HG03045 (cell line): ENCODE results near the gene TEX47.

Experiments used
- ATAC-seq: cut with Tn5 transposase; IDR thresholded peaks from one replicate; pipeline ENCODE4 v1.9.1; 2021; ENCODE audit warnings: mild to moderate bottlenecking, moderate library complexity; ENCODE audit not compliant: unreplicated experiment

TEX47 gene

DNA sequence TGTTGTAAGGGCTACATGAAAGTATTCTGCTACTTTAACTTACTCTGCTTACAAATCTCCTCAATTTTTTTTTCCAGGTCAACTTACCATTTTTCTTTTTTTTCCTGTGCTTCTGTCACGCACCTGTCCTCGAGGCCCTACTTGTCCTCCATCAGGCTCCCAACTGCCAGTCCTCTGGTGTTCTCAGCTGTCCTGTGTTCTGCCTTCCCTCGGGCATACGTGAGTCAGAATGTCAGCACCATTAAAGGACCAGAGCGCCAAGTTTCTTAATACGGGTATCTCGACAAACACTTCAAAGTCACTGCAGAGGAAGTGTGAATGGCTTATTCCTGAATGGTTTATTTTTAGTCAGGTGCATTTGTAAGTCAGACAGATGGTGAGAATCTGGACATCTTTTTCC, at the start of gene TEX47:
Gene TEX47 (minus strand): TSS at position 185 of the 400 bp plus-strand sequence. CDS start 795 bp downstream, outside the sequence.
- ATAC-seq = no peak

DNA sequence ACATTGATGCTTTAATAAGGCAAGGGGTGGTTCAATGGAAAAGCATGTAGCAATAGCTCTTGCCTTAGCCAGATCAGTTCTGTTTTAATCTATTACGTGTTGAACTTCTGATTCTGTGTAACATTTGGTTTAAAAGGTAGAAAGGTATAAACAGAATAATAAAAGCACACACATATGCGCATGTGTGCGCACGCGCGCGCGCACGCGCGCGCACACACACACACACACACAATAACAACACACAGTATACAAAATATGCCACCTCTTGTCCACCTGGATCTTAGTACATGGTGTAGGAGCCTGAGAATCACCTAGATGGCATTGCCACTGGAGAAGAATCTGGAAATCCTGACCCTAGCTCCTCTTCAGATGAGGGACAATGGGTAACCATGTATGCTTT, 49.6 kb upstream of the TEX47 start:
- ATAC-seq = no peak

DNA sequence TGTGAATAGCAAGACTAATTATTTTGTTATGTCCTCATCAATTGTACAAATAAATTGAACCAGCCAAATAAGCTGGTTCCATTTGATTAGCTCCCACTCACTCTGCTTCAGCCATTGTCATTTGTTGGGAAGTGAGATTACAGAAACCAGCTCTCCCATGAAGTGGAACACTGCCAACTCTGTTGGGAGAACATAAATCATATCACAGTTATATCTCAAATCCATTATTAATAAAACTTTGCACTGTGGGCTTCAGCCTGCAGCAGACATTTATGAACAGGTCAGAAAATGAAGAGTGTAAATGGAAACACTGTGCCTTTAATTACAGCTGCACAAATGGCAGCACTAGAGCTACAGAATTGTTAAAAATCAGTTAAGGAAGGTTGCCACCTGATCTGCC, 46.7 kb upstream of the TEX47 start:
- no peak for ATAC-seq

DNA sequence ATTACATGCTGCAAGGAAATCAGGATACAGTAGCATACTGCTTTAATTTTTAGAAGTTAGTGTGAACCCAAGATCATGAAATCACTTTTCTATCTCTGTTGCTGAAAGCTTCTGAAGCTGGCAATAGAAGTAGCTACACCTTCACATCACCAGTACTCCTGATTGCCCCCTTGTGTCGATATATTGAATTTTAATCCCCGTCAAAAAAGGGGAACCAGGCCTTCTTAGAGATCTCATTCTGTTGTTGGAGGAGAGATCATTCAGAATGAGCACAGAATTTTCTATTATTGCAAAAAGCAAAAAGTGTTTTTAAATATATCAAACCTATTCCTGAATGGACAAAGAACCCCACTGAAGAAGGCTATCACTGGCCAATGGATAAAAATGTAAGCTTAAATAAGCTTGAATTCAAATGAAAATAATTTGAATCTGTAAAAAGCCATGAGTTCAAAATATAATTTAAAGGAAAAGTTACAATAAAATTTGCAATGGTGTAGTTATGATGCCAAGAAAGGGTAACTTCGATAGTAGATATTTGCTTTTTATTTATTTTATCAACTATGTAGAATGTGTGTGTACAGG, 39.7 kb upstream of the TEX47 start:
- peak; percentile 74 for ATAC-seq

DNA sequence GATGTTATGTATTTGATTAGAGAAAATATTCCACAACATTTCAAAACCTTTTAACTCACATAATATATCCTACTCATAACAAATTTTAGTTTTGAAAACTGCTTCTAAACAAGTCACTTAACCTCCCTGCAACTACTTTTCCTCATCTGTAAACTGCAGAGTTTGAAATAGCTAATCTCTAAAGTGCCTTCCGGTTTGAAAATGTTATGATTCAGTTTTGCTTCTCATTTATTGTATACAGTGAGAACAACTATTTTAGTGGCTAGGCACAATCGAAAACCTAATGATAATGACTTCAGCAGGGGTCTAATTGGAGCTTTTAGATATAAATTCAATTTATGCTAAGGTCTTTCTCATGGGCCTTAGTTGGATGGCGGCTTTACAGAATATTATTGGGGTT, 30.7 kb upstream of the TEX47 start:
- ATAC-seq = no peak

DNA sequence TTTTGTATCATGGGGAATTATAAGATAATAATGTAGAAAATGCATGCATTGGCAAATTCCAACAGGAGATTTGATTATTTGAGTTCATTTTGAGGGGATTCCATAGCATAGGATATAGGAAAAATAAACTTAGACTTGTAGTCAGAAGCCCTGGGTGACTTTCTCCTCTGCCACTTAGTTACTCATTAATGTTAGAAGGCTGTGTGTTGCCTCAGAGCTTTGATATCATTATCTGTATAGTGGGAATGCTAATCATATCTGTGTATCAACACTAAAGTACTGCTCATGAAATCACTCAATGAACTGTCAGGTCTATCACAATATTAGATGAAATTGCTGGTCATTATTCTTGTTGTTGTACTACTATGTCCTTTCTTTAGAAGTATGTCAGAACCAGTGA, 23.0 kb upstream of the TEX47 start:
- no peak for ATAC-seq

DNA sequence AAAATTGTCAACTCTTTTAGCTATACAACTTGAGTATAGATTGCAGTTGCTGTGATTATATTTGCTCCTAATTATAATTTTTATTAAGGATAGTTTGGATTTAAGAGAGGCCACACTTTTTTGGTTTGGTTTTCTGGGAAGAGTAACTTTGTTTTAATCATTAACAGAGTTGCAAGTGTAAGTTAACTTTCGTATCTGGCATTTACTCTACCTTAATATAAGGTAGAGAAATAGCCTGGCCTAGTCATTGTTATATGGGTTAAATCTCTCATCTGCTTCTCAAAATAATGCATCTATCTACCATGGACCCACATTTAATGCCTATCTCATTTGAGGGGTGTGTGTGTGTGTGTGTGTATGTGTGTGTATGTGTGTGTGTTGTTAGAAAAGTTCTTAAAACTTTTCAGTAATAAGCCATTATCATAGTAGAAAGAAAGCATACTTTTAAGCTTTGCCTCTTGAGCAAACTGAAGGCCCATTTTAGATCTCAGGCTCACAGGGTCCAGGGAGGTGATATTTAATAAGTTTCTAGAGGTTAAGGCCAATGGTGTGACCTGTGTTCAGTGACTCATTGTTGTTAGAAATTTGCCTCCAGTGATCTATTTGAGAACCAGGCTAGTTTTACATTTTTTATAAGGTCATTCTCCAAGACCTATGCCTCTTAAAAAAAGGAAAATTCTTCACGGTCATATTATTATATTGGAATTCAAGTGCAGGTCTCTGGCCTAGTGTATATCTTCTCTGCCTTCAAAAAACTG, 10.9 kb upstream of the TEX47 start:
- no peak for ATAC-seq

DNA sequence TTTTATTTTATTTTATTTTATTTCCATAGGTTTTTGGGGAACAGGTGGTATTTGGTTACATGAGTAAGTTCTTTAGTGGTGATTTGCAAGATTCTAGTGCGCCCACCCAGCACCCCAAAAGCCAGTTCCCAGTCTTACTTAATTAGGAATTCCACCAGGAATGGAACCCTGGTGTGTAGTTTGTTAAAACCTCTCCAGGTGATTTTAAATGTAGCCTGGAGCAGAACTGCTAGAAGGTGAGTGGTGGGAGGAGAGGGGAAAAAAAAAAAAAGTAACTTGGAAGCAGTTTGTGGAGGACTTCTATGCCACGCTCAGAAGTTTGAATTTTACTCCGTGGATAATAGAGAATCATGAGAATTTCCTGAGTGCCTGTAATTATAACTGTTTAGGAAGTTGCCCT, 5.5 kb upstream of the TEX47 start:
- ATAC-seq = no peak

DNA sequence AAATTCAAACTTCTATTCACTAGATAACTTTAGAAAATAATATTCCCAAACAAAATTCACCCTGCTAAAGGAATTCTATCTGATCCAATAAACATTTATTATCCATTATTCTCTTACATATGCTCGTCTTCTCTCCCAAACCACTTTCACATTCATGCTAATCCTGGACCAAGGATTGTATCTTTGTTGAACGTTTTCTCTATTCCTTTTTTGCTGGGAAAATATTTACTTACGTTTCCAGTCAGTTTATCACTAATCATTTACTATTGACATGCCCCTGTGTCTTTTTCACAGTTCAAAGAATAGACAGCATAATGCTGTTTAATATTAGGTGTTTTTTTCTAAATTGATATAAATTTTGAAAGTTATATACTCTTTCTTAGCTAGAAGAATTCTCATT, 3.2 kb downstream of the TEX47 start:
- no peak for ATAC-seq

DNA sequence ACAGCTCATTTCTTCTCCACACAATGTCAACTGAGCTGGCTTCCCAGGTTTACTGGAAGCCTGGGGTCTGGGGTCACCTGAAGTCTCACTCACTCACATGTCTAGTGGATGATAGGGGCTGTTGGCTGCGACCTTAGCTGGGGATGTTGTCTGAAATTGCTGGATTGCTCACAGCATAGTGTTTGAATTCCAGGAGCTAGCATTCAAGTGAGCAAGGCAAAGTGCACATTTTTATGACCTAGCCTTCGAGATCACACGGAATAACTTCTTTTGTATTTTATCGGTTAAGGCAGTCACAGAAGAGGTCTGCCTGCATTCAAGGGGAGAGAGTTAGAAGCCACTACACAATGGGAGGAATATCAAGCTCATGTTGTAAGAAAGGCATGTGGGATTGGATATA, 3.6 kb downstream of the TEX47 start:
- ATAC-seq = no peak

DNA sequence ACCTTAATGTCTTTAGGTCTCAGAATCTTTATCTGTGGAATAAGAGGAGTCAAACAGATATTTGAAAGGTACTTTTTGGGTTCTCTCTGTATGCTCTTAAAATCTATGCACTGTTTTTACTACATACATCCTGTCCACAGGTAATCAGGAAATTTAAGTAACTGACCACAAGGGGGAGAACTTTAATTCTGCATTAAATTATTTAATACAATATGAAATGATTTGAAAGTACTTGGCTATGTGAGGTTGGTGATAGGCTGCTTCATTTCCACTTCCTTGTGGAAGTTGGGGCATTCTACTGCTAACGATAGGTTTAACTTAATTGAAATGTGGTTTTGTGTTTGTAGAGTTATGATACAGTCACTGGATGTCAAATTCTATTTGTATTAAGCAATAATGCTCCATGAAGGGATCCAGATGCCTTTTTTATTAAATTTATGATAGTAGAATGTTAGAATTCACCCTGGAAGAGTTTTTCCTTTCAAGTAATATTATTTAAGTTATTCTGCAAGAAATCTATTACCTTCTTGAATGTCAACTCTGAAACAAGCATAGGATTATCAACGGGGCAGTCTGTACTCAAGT, 6.0 kb downstream of the TEX47 start:
- ATAC-seq = no peak

DNA sequence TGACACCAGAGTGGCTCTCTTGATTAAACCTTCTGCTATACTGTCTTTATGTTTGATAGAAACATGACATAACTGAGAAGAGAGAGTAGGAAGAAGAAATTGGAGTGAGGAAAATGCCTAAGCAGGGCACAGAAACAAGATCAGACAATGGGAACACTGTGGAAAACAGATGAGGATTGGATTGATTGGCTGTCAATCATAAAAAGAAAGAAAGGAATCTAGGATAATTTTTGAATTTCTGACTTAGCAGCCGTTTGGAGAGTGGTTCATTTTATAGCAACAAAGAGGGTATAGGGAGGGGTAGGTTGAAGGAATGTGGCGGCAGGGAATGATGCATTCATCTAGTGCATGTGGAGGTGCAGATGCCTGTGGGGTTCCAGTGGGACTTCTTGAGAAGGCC, 7.8 kb downstream of the TEX47 start:
- no peak for ATAC-seq

DNA sequence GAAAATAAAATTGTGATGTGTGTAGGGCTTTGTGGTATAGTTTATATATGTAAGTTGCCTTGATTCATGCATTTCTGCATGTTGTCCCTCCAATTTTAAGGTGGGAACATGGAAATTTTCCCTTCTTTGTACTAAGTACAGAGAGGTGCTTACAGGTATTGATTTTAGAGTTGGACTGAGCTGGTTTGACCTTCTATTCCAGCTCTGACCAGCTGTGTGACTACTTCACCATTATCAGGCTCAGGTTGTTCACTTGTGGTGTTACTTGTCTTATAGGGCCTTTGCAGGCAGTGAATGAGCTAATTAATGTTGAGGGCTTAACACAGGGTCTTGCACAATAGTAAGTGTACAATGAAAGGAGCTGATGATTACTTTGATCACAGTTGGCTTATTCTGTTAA, 19.7 kb downstream of the TEX47 start:
- no peak for ATAC-seq

DNA sequence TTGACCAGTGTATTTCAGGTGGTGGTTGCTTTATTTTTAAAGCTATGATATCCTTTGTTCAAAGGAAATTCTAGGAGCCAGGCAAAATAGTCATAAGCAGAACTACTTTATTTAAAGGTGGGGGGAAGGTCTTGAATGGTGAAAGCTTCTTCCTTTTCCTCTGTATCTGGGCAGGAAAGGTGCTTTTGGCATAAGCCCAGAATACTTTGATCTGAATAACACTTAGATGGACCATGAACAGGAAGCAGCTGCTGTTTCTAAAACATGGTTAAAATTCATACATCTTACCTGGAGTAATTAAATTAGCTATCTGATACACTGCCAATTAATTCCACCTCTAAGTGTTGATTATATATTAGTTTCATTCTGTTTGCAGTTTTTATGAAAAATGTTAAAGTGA, 22.8 kb downstream of the TEX47 start:
- ATAC-seq = no peak

DNA sequence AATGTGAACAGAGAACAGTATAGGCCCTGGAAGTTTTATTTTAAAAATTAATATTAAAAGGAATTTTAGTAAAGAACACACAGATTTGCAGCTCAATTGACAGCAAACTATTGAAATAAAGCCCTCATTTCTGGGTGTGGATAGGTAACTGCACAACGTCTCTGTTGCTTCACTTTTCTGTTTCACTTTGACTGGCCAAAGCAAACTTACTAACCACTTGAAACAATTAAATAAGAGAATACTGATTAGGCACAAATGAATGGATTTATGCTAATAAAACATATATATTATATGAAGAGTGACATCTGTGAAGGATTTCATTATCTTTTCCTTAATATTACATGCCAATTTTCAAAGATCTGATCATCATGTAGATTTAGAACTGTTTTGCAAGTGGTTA, 24.1 kb downstream of the TEX47 start:
- peak; percentile 53 for ATAC-seq

DNA sequence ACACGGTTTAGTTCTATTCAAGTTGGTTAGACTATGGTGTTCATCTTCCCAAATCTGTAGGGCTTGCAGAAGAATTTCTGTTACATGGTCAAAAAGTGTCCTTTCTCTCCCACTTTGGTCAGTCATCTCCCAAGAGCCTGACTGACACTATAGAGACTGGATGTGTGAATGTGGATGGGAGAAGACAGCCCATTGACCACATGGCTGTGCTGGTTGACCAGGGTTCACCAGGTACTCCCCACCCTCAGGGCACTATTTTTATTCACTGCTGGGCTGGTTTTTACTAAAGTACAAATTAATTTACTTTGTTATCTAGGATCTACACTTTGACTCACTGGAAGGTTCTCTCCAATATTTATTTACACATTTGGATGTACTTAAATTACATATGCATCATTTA, 33.8 kb downstream of the TEX47 start:
- no peak for ATAC-seq

DNA sequence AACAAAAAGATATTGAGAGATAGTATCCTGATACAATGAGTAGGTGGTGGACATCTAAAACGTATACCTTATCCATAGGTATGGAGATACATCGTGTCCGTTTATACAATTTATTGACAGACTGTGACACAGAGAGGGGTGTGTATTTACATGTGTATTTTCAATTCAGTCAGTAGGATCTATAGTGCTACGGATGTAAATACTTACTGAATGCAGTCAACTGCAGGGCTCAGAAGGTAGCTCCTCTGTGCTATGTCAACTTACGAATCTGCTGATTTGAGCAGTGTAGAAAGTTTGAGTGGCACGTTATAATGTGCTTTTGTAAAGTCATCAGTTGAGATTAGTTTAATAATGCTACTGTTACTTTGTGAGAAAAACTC, 35.4 kb downstream of the TEX47 start:
- ATAC-seq = no peak

DNA sequence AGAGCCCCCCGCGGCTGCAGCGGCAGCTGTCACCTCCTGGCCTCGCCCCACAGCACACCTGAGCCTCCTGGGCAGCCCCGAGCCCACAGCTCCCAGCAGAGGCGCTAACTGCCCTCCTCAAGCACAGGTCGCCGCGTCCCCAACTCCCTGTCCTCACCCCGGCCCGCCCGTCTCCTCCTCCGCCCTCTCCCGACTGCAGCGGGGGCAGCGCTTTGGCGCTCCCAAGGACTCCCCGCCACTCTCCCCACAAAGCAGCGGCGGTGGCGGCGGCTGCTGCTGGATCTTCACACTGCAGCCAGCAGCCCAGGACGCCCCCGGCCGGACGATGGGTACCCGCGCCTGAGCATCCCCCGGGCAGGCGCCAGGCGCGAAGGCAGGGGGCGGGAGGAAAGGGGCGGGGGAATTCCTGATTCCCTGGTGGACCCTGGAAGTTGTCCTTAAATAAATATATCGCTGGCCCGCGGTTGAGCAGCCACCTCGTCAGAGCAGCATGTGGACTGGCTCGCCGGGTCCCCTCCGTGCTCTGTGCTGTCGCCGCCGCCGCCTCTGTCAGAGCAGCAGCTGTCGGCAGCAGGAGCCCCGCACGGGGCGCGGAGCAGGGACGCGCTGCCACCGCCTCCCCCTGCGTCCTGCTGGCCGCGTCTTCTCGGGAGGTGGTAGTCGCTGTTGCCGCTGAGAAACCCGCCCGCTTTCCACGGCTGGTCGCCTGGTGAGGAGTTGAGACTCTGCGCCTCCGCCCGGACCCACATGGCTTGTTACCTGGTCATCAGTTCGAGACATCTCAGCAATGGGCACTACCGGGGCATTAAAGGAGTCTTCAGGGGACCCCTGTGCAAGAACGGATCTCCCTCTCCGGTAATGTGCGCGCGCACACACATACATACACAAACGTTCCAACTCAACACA, 36.1 kb downstream of the TEX47 start, which contains the start of gene ZNF804B:
Gene ZNF804B (plus strand): TSS at position 471 of the 906 bp plus-strand sequence. CDS start 277 bp downstream, at position 748.
- no peak for ATAC-seq

DNA sequence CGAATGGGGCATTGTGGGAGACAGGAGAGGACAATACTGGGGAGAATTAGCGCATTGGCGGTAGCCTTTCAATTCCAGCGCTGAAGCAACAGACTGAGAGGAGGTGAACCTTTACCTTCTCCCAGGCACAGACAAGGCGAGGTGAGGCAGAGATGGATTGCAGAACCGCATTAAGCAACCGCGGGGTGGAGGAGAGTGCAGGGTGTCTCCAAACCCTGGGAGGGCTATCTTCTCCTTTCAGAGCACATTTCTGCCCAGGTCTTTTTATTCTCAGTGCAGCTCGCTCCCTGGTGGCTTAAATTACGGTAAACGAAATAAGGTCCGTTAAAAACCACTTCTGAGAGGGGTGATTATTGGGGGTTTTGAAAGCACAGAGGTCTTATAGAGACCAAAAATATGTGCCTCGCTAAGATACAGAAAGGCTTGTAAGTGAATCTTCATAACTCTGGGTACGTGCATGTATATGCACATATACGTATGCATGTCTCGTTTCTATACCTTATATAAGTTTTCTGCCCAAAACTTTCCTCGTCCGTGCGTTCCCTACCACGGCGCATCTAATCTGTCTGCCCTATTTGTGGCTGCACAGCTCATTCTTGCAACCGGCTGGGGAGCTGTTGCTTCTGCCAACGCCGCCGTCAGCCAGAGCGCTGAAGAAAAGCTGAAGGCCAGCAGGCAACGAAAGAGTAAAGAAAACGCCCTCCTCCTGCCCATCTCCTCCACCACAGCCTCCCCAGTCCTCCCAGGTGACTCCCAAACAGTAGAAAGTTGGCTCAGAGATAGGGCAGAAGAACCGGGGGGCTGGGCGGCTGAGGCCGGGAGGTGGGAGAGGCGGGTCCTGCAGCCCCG, 36.9 kb downstream of the TEX47 start:
- ATAC-seq = no peak

DNA sequence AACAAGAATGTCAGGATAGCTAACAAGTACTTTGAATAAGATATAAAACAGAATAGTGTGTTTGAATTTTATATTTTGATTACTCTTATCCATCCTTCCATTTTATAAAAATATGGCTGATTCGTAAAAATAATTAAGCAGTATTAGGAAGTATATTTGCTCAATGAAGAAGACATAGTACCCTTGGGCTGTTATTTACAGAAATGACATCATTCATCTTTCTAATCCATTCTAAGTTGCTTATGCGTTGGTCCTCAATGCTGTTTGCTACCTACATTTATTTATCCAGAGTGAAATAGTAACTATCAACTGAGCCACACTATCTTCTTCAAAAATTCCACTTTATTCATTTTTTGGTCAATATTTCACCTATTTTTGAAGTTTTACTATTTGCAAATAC, 38.2 kb downstream of the TEX47 start:
- no peak for ATAC-seq
